Measurements from ENCODE around the gene HYAL3. TPM values are rescaled to one million over a fixed set of nuclear protein-coding genes. Genes with fewer than 3 reads are reported as not detected.
"Not testable (repeated sequence)": the region's sequence is repeated elsewhere in the genome, so short reads cannot be mapped to it uniquely, and the experiment has no call there.

HYAL3 gene
- total and polyA plus RNA-seq, 5 donors: 1.1 to 2.9 (median 2.1) TPM

GRCh38 chr3:50248387-50248786 is 50.8 kb downstream of the HYAL3 start:
- Histone ChIP-seq H3K9me3 (ENCODE audit: control insufficient read depth, low read length) (no peaks in the 10 kb centered on the region), H3K4me3 (ENCODE audit: low read length) (no peak overlapping the region), H3K27me3 (ENCODE audit: control insufficient read depth, insufficient read depth) (no peaks in the 10 kb centered on the region), H3K27ac (ENCODE audit: low read length) (peak overlapping the region; percentile 88), H3K4me1 (ENCODE audit: control insufficient read depth, insufficient read depth, low read length) (peaks cover 45% of the 10 kb centered on the region)
- intact Hi-C loops (cut with DNase I): no loop called here
- DNase-seq: peak; percentile 77 to 88 (median 85)
- 5% methylated on average over 3 of the region's 3 CpGs for WGBS
- ATAC-seq: peak; percentile 56 to 74

GRCh38 chr3:50246517-50246954 is 52.7 kb downstream of the HYAL3 start:
- WGBS: 28% methylated on average over 10 of the region's 10 CpGs

GRCh38 chr3:50245831-50246516 is 53.2 kb downstream of the HYAL3 start:
- Histone ChIP-seq H3K4me1 (ENCODE audit: control insufficient read depth, insufficient read depth, low read length) (peaks cover 62% of the 10 kb centered on the region), H3K27me3 (ENCODE audit: control insufficient read depth, insufficient read depth) (no peaks in the 10 kb centered on the region), H3K27ac (ENCODE audit: low read length) (peak overlapping the region; percentile 62), H3K9me3 (ENCODE audit: control insufficient read depth, low read length) (no peaks in the 10 kb centered on the region), H3K4me3 (ENCODE audit: low read length) (peak overlapping the region; percentile 19)
- WGBS: 1% methylated on average over 25 of the region's 25 CpGs
- DNase-seq: peak; percentile 92 to 97 (median 96)
- intact Hi-C loops (cut with DNase I): loop anchor here in 1 of 4 donors (2.0 kb wide), 1 partner anchor 19 kb away; no protein-coding TSS in a partner anchor
- peak; percentile 76 to 78 for ATAC-seq

More at GRCh38 chr3:50246517-50246954, 52.7 kb downstream of the HYAL3 start:
- peaks cover 58% of the 10 kb centered on the region for H3K4me1 ChIP-seq (ENCODE audit: control insufficient read depth, insufficient read depth, low read length)
- ATAC-seq (peak; percentile 10 to 56), DNase-seq (peak; percentile 68 to 71 (median 69))
- no peak overlapping the region for H3K4me3 ChIP-seq (ENCODE audit: low read length)
- peak overlapping the region; percentile 62 for H3K27ac ChIP-seq (ENCODE audit: low read length)
- no peaks in the 10 kb centered on the region for H3K27me3 ChIP-seq (ENCODE audit: control insufficient read depth, insufficient read depth)
- no peaks in the 10 kb centered on the region for H3K9me3 ChIP-seq (ENCODE audit: control insufficient read depth, low read length)
- intact Hi-C loops (cut with DNase I): loop anchor here in 1 of 4 donors (2.0 kb wide), 1 partner anchor 20 kb away; no protein-coding TSS in a partner anchor

GRCh38 chr3:50245251-50245745 is 53.9 kb downstream of the HYAL3 start:
- H3K9me3 ChIP-seq (ENCODE audit: control insufficient read depth, low read length): no peaks in the 10 kb centered on the region
- peak overlapping the region; percentile 19 for H3K4me3 ChIP-seq (ENCODE audit: low read length)
- no peaks in the 10 kb centered on the region for H3K27me3 ChIP-seq (ENCODE audit: control insufficient read depth, insufficient read depth)
- ATAC-seq (no peak), DNase-seq (peak in 1 of 3 donors; percentile 52)
- 55% methylated on average over 16 of the region's 16 CpGs for WGBS
- H3K4me1 ChIP-seq (ENCODE audit: control insufficient read depth, insufficient read depth, low read length): peaks cover 62% of the 10 kb centered on the region
- H3K27ac ChIP-seq (ENCODE audit: low read length): peak overlapping the region; percentile 42
- intact Hi-C loops (cut with DNase I): no loop called here

GRCh38 chr3:50244813-50245212 is 54.4 kb downstream of the HYAL3 start:
- H3K9me3 ChIP-seq (ENCODE audit: control insufficient read depth, low read length); DNase-seq; H3K4me3 ChIP-seq (ENCODE audit: low read length); intact Hi-C loops (cut with DNase I); ATAC-seq; H3K27me3 ChIP-seq (ENCODE audit: control insufficient read depth, insufficient read depth): not testable (repeated sequence)
- Histone ChIP-seq H3K27ac (ENCODE audit: low read length) (peak overlapping the region; percentile 79), H3K4me1 (ENCODE audit: control insufficient read depth, insufficient read depth, low read length) (peaks cover 57% of the 10 kb centered on the region)
- WGBS: 64% methylated on average over 6 of the region's 6 CpGs

- Histone ChIP-seq H3K9me3 (ENCODE audit: control insufficient read depth, low read length) (no peaks in the 10 kb centered on the region), H3K4me1 (ENCODE audit: control insufficient read depth, insufficient read depth, low read length) (peaks cover 48% of the 10 kb centered on the region), H3K27me3 (ENCODE audit: control insufficient read depth, insufficient read depth) (no peaks in the 10 kb centered on the region), H3K27ac (ENCODE audit: low read length) (peak overlapping the region; percentile 76), H3K4me3 (ENCODE audit: low read length) (no peak overlapping the region)
- WGBS: 51% methylated on average over 4 of the region's 4 CpGs
- DNase-seq (no peak), ATAC-seq (no peak)
- intact Hi-C loops (cut with DNase I): no loop called here
These were observed 55.7 kb downstream of the HYAL3 start for GRCh38 chr3:50243543-50243895.

- peaks cover 45% of the 10 kb centered on the region for H3K4me1 ChIP-seq (ENCODE audit: control insufficient read depth, insufficient read depth, low read length)
- DNase-seq (peak; percentile 73 to 87 (median 87)), ATAC-seq (peak; percentile 20 to 52)
- no peaks in the 10 kb centered on the region for H3K9me3 ChIP-seq (ENCODE audit: control insufficient read depth, low read length)
- intact Hi-C loops (cut with DNase I): no loop called here
- WGBS: 23% methylated on average over 14 of the region's 14 CpGs
- no peak overlapping the region for H3K4me3 ChIP-seq (ENCODE audit: low read length)
- no peaks in the 10 kb centered on the region for H3K27me3 ChIP-seq (ENCODE audit: control insufficient read depth, insufficient read depth)
- H3K27ac ChIP-seq (ENCODE audit: low read length): peak overlapping the region; percentile 76
These were observed 56.2 kb downstream of the HYAL3 start for GRCh38 chr3:50242851-50243542.

Other genes starting within 250 kb of the HYAL3 start
- 10 to 100 TPM; 67.1 to 83.8 (median 76.6) TPM for gene RBM5, start 210.5 kb downstream of the HYAL3 start, total RNA-seq
- gene RBM5, start 210.5 kb downstream of the HYAL3 start, polyA plus RNA-seq: 54.9 TPM
- gene SEMA3F, start 144.1 kb downstream of the HYAL3 start, total RNA-seq: 10 to 100 TPM in 2 of 4 donors, 1 to 10 TPM in 2; 7.3 to 15.2 (median 9.4) TPM
- gene SEMA3F, start 144.1 kb downstream of the HYAL3 start, polyA plus RNA-seq: 10.2 TPM
- gene GNAT1, start 107.8 kb downstream of the HYAL3 start, total RNA-seq: not detected
- gene GNAT1, start 107.8 kb downstream of the HYAL3 start, polyA plus RNA-seq: not detected
- gene SLC38A3, start 94.1 kb downstream of the HYAL3 start, total RNA-seq: 10 to 100 TPM in 1 of 4 donors, 1 to 10 TPM in 3; 5.0 to 10.4 (median 8.9) TPM
- 5.4 TPM for gene SLC38A3, start 94.1 kb downstream of the HYAL3 start, polyA plus RNA-seq
- gene GNAI2, start 63.2 kb downstream of the HYAL3 start, total RNA-seq: 100 to 1,000 TPM; 129 to 149 (median 148) TPM
- 122 TPM for gene GNAI2, start 63.2 kb downstream of the HYAL3 start, polyA plus RNA-seq
- 10 to 100 TPM; 19.2 to 33.9 (median 29.3) TPM for gene SEMA3B, start 30.3 kb downstream of the HYAL3 start, total RNA-seq
- 35.7 TPM for gene SEMA3B, start 30.3 kb downstream of the HYAL3 start, polyA plus RNA-seq
- gene LSMEM2, start 20.3 kb downstream of the HYAL3 start, total RNA-seq: 10 to 100 TPM in 2 of 4 donors, 1 to 10 TPM in 2; 1.4 to 15.7 (median 8.0) TPM
- 14.6 TPM for gene LSMEM2, start 20.3 kb downstream of the HYAL3 start, polyA plus RNA-seq
- gene IFRD2, start 7.0 kb downstream of the HYAL3 start, total RNA-seq: 10 to 100 TPM; 51.0 to 67.6 (median 56.9) TPM
- 50.9 TPM for gene IFRD2, start 7.0 kb downstream of the HYAL3 start, polyA plus RNA-seq
- 10 to 100 TPM in 1 of 4 donors, 1 to 10 TPM in 3; 8.1 to 11.5 (median 8.7) TPM for gene NAA80, start within 50 bp of the HYAL3 start, total RNA-seq
- gene NAA80, start within 50 bp of the HYAL3 start, polyA plus RNA-seq: 11.3 TPM
- gene HYAL1, start 4.2 kb upstream of the HYAL3 start, total RNA-seq: 10 to 100 TPM; 17.8 to 33.7 (median 26.8) TPM
- 25.4 TPM for gene HYAL1, start 4.2 kb upstream of the HYAL3 start, polyA plus RNA-seq
- 100 to 1,000 TPM in 1 of 4 donors, 10 to 100 TPM in 3; 40.9 to 114 (median 46.5) TPM for gene HYAL2, start 23.3 kb upstream of the HYAL3 start, total RNA-seq
- 57.7 TPM for gene HYAL2, start 23.3 kb upstream of the HYAL3 start, polyA plus RNA-seq
- gene TUSC2, start 28.8 kb upstream of the HYAL3 start, total RNA-seq: 10 to 100 TPM; 28.9 to 33.0 (median 30.0) TPM
- 34.9 TPM for gene TUSC2, start 28.8 kb upstream of the HYAL3 start, polyA plus RNA-seq
- gene RASSF1, start 41.4 kb upstream of the HYAL3 start, total RNA-seq: 10 to 100 TPM; 15.6 to 19.1 (median 15.8) TPM
- gene RASSF1, start 41.4 kb upstream of the HYAL3 start, polyA plus RNA-seq: 20.4 TPM
- gene ZMYND10, start 46.3 kb upstream of the HYAL3 start, total RNA-seq: under 1 TPM; 0.20 to 0.40 (median 0.29) TPM
- 0.25 TPM for gene ZMYND10, start 46.3 kb upstream of the HYAL3 start, polyA plus RNA-seq
- 10 to 100 TPM; 18.4 to 24.3 (median 19.3) TPM for gene NPRL2, start 51.4 kb upstream of the HYAL3 start, total RNA-seq
- gene NPRL2, start 51.4 kb upstream of the HYAL3 start, polyA plus RNA-seq: 16.7 TPM
- 10 to 100 TPM in 2 of 4 donors, 1 to 10 TPM in 2; 8.5 to 11.1 (median 10.4) TPM for gene CYB561D2, start 51.5 kb upstream of the HYAL3 start, total RNA-seq
- gene CYB561D2, start 51.5 kb upstream of the HYAL3 start, polyA plus RNA-seq: 10.8 TPM
- 10 to 100 TPM; 28.7 to 33.3 (median 31.7) TPM for gene TMEM115, start 60.1 kb upstream of the HYAL3 start, total RNA-seq
- 32.5 TPM for gene TMEM115, start 60.1 kb upstream of the HYAL3 start, polyA plus RNA-seq
- gene CACNA2D2, start 204.2 kb upstream of the HYAL3 start, total RNA-seq: 10 to 100 TPM in 3 of 4 donors, 1 to 10 TPM in 1; 8.7 to 56.1 (median 40.9) TPM
- 25.7 TPM for gene CACNA2D2, start 204.2 kb upstream of the HYAL3 start, polyA plus RNA-seq

Measured in right cardiac atrium (tissue), 5 donors.